GM12864 (cell line): ENCODE measurements around the gene MT1G.

Experiments
- DNase-seq: peaks from one replicate; pipeline ENCODE4 v3.0.0-alpha.2; 2011; ENCODE audit warnings: low read depth
- H3K4me3 ChIP-seq: 2 replicates; pipeline ENCODE4 v1.5.1; 2011; ENCODE audit warnings: mild to moderate bottlenecking, low read depth, low read length, control low read depth
- TF ChIP-seq, protein P1 (sequence below): IDR thresholded peaks from 2 replicates; pipeline ENCODE4 v1.5.1; 2011; ENCODE audit warnings: low read depth, mild to moderate bottlenecking, moderate library complexity, low read length, control low read depth, inconsistent platforms; ENCODE audit errors: missing control alignments

The MT1G gene

GRCh38 chr16:56641166-56641565 is 26.7 kb downstream of the MT1G start:
- H3K4me3 ChIP-seq = no peak overlapping the region
- TF ChIP-seq, protein P1, sequence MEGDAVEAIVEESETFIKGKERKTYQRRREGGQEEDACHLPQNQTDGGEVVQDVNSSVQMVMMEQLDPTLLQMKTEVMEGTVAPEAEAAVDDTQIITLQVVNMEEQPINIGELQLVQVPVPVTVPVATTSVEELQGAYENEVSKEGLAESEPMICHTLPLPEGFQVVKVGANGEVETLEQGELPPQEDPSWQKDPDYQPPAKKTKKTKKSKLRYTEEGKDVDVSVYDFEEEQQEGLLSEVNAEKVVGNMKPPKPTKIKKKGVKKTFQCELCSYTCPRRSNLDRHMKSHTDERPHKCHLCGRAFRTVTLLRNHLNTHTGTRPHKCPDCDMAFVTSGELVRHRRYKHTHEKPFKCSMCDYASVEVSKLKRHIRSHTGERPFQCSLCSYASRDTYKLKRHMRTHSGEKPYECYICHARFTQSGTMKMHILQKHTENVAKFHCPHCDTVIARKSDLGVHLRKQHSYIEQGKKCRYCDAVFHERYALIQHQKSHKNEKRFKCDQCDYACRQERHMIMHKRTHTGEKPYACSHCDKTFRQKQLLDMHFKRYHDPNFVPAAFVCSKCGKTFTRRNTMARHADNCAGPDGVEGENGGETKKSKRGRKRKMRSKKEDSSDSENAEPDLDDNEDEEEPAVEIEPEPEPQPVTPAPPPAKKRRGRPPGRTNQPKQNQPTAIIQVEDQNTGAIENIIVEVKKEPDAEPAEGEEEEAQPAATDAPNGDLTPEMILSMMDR = no peak
- no peak for DNase-seq

DNA sequence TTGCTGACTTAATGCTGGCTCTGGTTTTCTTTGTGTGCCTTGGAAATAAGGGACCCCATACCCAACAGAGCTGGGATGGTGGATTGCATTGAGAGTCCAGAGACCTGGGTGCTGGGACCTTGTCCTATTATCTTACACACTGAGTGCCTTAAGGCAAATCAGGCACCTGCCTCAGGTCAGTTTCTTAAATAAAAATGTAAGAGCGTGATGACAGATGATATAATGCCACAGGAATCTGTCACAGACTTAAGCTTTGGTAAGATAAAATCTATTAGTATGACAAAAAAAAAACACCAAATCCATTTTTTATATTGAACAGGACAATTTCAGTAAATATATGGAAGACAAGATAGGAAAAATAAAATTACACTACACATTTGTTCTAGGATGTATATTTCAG is 27.8 kb downstream of the MT1G start:
- H3K4me3 ChIP-seq = no peak overlapping the region
- TF ChIP-seq, protein P1 = no peak

GRCh38 chr16:56639045-56639444 is 28.8 kb downstream of the MT1G start:
- no peak overlapping the region for H3K4me3 ChIP-seq
- DNase-seq = no peak
- TF ChIP-seq, protein P1 = no peak

More for the DNA sequence above, 27.8 kb downstream of the MT1G start:
- no peak for DNase-seq

- TF ChIP-seq, protein P1 = no peak
- no peak within 1 kb of the TSS for H3K4me3 ChIP-seq
- DNase-seq = no peak
Measured at GRCh38 chr16:56637814-56638750, 29.8 kb downstream of the MT1G start, which contains the start of gene MT1A. TSS of gene MT1A (plus strand) at chr16:56638666. CDS start at chr16:56638739, 73 bp downstream.

- no peak for DNase-seq
- no peak overlapping the region for H3K4me3 ChIP-seq
- TF ChIP-seq, protein P1 = no peak
Measured at GRCh38 chr16:56636616-56637413, 31.1 kb downstream of the MT1G start.

GRCh38 chr16:56635441-56635967 is 32.4 kb downstream of the MT1G start:
- DNase-seq = no peak
- TF ChIP-seq, protein P1 = no peak
- no peak overlapping the region for H3K4me3 ChIP-seq
